DMS79 treated with DMSO at 0.1 percent for 48 hours (cell line): ENCODE data around the gene NHLRC3.
"Not testable (repeated sequence)": the region's sequence is repeated elsewhere in the genome, so short reads cannot be mapped to it uniquely, and the experiment has no call there.

Source experiments
- DNase-seq: peaks from one replicate; lab custom pipeline; 2025; lab: John Stamatoyannopoulos, UW

Gene NHLRC3

GRCh38 chr13:39044536-39044935, 6.3 kb downstream of the NHLRC3 start:
- DNase-seq: no peak

GRCh38 chr13:39047560-39047959, 9.3 kb downstream of the NHLRC3 start:
- no peak for DNase-seq

GRCh38 chr13:39048806-39049205, 10.6 kb downstream of the NHLRC3 start:
- DNase-seq: no peak

GRCh38 chr13:39049274-39049673, 11.0 kb downstream of the NHLRC3 start:
- no peak for DNase-seq

GRCh38 chr13:39051157-39051556, 12.9 kb downstream of the NHLRC3 start:
- peak; percentile 21 for DNase-seq

GRCh38 chr13:39052944-39053343, 14.7 kb downstream of the NHLRC3 start:
- DNase-seq: no peak

- no peak for DNase-seq
These were observed 15.9 kb downstream of the NHLRC3 start for GRCh38 chr13:39054112-39054511.

- DNase-seq: no peak
These were observed 17.8 kb downstream of the NHLRC3 start for GRCh38 chr13:39056018-39056417.

DNA sequence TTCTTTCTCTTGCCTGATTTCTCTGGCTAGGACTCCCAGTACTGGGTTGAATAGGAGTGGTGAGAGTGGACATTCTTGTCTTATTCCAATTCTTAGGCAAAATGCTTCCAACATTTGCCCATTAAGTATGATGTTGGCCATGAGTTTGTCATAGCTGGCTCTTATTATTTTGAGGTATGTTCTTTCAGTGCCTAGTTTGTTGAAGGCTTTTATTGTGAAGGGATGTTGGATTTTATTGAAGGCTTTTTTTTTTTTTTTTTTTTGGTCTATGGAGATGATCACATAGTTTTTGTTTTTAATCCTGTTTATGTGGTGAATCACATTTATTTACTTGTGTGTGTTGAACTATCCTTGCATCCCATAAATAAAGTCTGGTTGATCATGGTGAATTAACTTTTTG, 19.8 kb downstream of the NHLRC3 start:
- DNase-seq: no peak

- no peak for DNase-seq
These were observed 23.7 kb downstream of the NHLRC3 start for GRCh38 chr13:39062004-39062403.

DNA sequence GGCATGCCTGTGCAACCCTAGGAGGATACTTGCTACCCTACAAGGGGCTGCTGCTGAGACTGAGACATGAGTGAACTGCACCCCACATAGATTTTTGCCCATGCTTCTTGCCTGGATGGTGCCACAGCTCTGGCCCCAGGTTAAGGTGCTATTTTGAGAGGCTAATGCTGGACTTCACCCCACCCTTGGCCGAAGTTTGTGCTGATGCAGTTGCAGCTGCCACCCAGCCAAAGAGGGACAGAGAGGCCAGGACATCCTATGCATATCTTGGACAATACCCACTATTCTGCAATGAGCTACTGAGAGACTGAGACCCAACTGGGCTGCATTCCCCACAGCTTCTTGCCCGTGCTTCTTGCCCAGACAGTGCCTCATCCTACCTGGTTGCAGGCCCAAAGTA, 34.6 kb downstream of the NHLRC3 start:
- DNase-seq: no peak

- no peak for DNase-seq
These were observed 35.7 kb downstream of the NHLRC3 start for GRCh38 chr13:39073983-39074382.

- DNase-seq: not testable (repeated sequence)
These were observed 48.1 kb downstream of the NHLRC3 start for GRCh38 chr13:39086251-39086945.

GRCh38 chr13:39091586-39091985, 53.3 kb downstream of the NHLRC3 start:
- DNase-seq: no peak

GRCh38 chr13:39095500-39095899, 57.2 kb downstream of the NHLRC3 start:
- no peak for DNase-seq

DNA sequence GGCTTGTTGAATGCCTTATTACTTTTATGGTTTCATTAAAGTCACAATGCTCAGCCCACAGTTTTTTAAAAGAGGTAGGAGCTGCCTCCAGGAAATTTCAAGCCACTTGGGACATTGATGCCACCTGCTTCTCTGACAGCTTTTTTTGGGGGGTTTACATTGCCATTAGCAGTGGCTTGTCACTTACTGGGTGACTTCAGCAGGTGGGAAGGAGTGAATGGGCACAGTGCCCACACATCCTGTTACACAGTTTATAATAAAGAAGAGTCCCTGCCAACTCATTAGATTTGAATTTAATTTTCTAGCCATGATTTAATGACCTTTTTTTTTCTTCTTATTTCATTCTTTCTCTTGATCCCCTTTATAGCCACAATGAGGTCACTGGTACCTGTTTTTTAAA, 61.0 kb downstream of the NHLRC3 start:
- DNase-seq: peak; percentile 4
